H9 (cell line): ENCODE results near the gene USH2A. TPM values are rescaled to one million over a fixed set of nuclear protein-coding genes. Genes with fewer than 3 reads are reported as not detected.

Experiments used
- DNase-seq: peaks from one replicate; pipeline ENCODE4 v3.0.0-alpha.2; 2017
- H2AFZ ChIP-seq: one replicate; pipeline ENCODE4 v1.6.1; 2013; ENCODE audit warnings: mild to moderate bottlenecking, low read length, control low read depth, moderate library complexity
- H2AK5ac ChIP-seq: 2 replicates; pipeline ENCODE4 v1.6.1; 2013; ENCODE audit warnings: low read length, control low read depth, mixed read lengths; ENCODE audit not compliant: insufficient read length
- H2BK120ac ChIP-seq: one replicate; pipeline ENCODE4 v1.6.1; 2013; ENCODE audit warnings: low read depth, mild to moderate bottlenecking, low read length, control low read depth, inconsistent platforms; ENCODE audit not compliant: poor library complexity, severe bottlenecking
- H2BK12ac ChIP-seq: 2 replicates; pipeline ENCODE4 v1.6.1; 2013; ENCODE audit warnings: low read length, control low read depth, mixed read lengths, low read depth; ENCODE audit not compliant: insufficient read length
- H2BK15ac ChIP-seq: 2 replicates; pipeline ENCODE4 v1.6.1; 2013; ENCODE audit warnings: low read depth, low read length, control low read depth
- H2BK20ac ChIP-seq: one replicate; pipeline ENCODE4 v1.6.1; 2013; ENCODE audit warnings: low read depth, mild to moderate bottlenecking, low read length, control low read depth, inconsistent platforms; ENCODE audit not compliant: poor library complexity, severe bottlenecking
- H2BK5ac ChIP-seq: 2 replicates; pipeline ENCODE4 v1.6.1; 2013; ENCODE audit warnings: low read length, control low read depth, mixed read lengths; ENCODE audit not compliant: insufficient read length
- H3K14ac ChIP-seq: 2 replicates; pipeline ENCODE4 v1.6.1; 2013; ENCODE audit warnings: low read length, control low read depth; ENCODE audit not compliant: insufficient read depth
- H3K18ac ChIP-seq: 2 replicates; pipeline ENCODE4 v1.6.1; 2013; ENCODE audit warnings: low read depth, mild to moderate bottlenecking, mixed read lengths, low read length, control low read depth; ENCODE audit not compliant: insufficient read length
- H3K23ac ChIP-seq: 2 replicates; pipeline ENCODE4 v1.6.1; 2013; ENCODE audit warnings: low read length, control low read depth, mixed read lengths, low read depth; ENCODE audit not compliant: insufficient read length
- H3K23me2 ChIP-seq: 2 replicates; pipeline ENCODE4 v1.6.1; 2013; ENCODE audit warnings: low read depth, mild to moderate bottlenecking, mixed read lengths, low read length, control low read depth; ENCODE audit not compliant: insufficient read length, poor library complexity, severe bottlenecking
- H3K27ac ChIP-seq: 2 replicates; pipeline ENCODE4 v1.5.1; 2013; ENCODE audit warnings: low read length, control low read depth, mixed read lengths, low read depth; ENCODE audit not compliant: insufficient read length
- H3K27me3 ChIP-seq: 2 replicates; pipeline ENCODE4 v1.6.1; 2013; ENCODE audit warnings: low read length, control low read depth, inconsistent platforms; ENCODE audit not compliant: insufficient read depth
- H3K4ac ChIP-seq: 2 replicates; pipeline ENCODE4 v1.6.1; 2013; ENCODE audit warnings: low read depth, mild to moderate bottlenecking, control low read depth, inconsistent platforms, low read length, moderate library complexity
- H3K4me1 ChIP-seq: 2 replicates; pipeline ENCODE4 v1.6.1; 2013; ENCODE audit warnings: low read length, control low read depth, inconsistent platforms; ENCODE audit not compliant: insufficient read depth
- H3K4me2 ChIP-seq: 2 replicates; pipeline ENCODE4 v1.6.1; 2013; ENCODE audit warnings: low read length, control low read depth, mixed read lengths; ENCODE audit not compliant: insufficient read length, insufficient read depth
- H3K56ac ChIP-seq: 2 replicates; pipeline ENCODE4 v1.6.1; 2013; ENCODE audit warnings: low read depth, mild to moderate bottlenecking, mixed read lengths, low read length, control low read depth; ENCODE audit not compliant: insufficient read length
- H3K79me1 ChIP-seq: 2 replicates; pipeline ENCODE4 v1.6.1; 2013; ENCODE audit warnings: low read depth, mild to moderate bottlenecking, moderate library complexity, low read length, control low read depth, inconsistent platforms; ENCODE audit not compliant: insufficient read depth, poor library complexity, severe bottlenecking
- H3K79me2 ChIP-seq: 2 replicates; pipeline ENCODE4 v1.6.1; 2013; ENCODE audit warnings: low read length, control low read depth, inconsistent platforms; ENCODE audit not compliant: insufficient read depth
- H3K9ac ChIP-seq: 2 replicates; pipeline ENCODE4 v1.6.1; 2013; ENCODE audit warnings: low read length, control low read depth, mixed read lengths; ENCODE audit not compliant: insufficient read length; ENCODE audit errors: extremely low read depth
- H3K9me3 ChIP-seq: one replicate; pipeline ENCODE4 v1.6.1; 2013; ENCODE audit warnings: low read depth, low read length, inconsistent platforms; ENCODE audit not compliant: control insufficient read depth
- H3T11ph ChIP-seq: one replicate; pipeline ENCODE4 v1.6.1; 2013; ENCODE audit warnings: mild to moderate bottlenecking, low read length, control low read depth, inconsistent platforms
- H4K20me1 ChIP-seq: one replicate; pipeline ENCODE4 v1.6.1; 2013; ENCODE audit not compliant: control insufficient read depth, insufficient read length, insufficient read depth
- H4K5ac ChIP-seq: 2 replicates; pipeline ENCODE4 v1.6.1; 2013; ENCODE audit warnings: low read depth, mild to moderate bottlenecking, mixed read lengths, low read length, control low read depth; ENCODE audit not compliant: insufficient read length
- H4K8ac ChIP-seq: replicated peaks from 2 replicates; pipeline ENCODE4 v1.6.1; 2013; ENCODE audit warnings: low read length, control low read depth, mixed read lengths, low read depth; ENCODE audit not compliant: insufficient read length
- H4K91ac ChIP-seq: 2 replicates; pipeline ENCODE4 v1.6.1; 2013; ENCODE audit warnings: low read depth, mild to moderate bottlenecking, moderate library complexity, mixed read lengths, low read length, control low read depth; ENCODE audit not compliant: insufficient read length
- H3K27ac Mint-ChIP-seq, 3 experiments: 2 replicates in 2 of 3; 3 replicates in 1 of 3; pipeline ENCODE4 v1.8.0; 2020 to 2021; ENCODE audit warnings: mixed read lengths in 3 of 3, mild to moderate bottlenecking in 1 of 3, moderate library complexity in 1 of 3
- H3K27me3 Mint-ChIP-seq: 2 replicates; pipeline ENCODE4 v1.8.0; 2021; ENCODE audit warnings: low read depth, mild to moderate bottlenecking, moderate library complexity, mixed read lengths
- H3K36me3 Mint-ChIP-seq, 3 experiments: 2 replicates in 2 of 3; 3 replicates in 1 of 3; pipeline ENCODE4 v1.8.0; 2020 to 2021; ENCODE audit warnings: low read depth in 3 of 3, mixed read lengths in 3 of 3; ENCODE audit not compliant: insufficient read depth in 1 of 3
- H3K4me1 Mint-ChIP-seq, 2 experiments: 2 replicates each; pipeline ENCODE4 v1.8.0; 2020; ENCODE audit warnings: mixed read lengths in 2 of 2
- H3K4me3 Mint-ChIP-seq, 2 experiments: 2 replicates in 1 of 2; 3 replicates in 1 of 2; pipeline ENCODE4 v1.8.0; 2020 to 2021; ENCODE audit warnings: mild to moderate bottlenecking in 2 of 2, mixed read lengths in 2 of 2, moderate library complexity in 1 of 2
- H3K9me3 Mint-ChIP-seq, 2 experiments: 2 replicates in 1 of 2; 3 replicates in 1 of 2; pipeline ENCODE4 v1.8.0; 2020; ENCODE audit warnings: mild to moderate bottlenecking in 2 of 2, mixed read lengths in 2 of 2, moderate library complexity in 1 of 2
- CTCF ChIP-seq: fragments of 200-600 bp; sonication (generic); conservative IDR thresholded peaks from 3 replicates; pipeline ENCODE4 v1.8.0; 2021; ENCODE audit warnings: antibody characterized with exemption, mild to moderate bottlenecking
- whole genome bisulfite sequencing: extraction: QIAGEN DNeasy Blood & Tissue Kit; methylation state at CpG from one replicate; pipeline ENCODE4 v1.1.7; 2013; ENCODE audit warnings: missing lambda C conversion rate, low lambda C conversion rate, mixed read lengths; ENCODE audit not compliant: insufficient read length; ENCODE audit errors: extremely low coverage; 5-methylcytosine and 5-hydroxymethylcytosine counted together
- total RNA-seq: library from RNA; stranded (reverse); gene quantifications from 2 replicates; pipeline ENCODE4 v1.2.1, GENCODE V29; 2021

USH2A gene
- total RNA-seq, 1 experiment from 2014 or later, result 0.11 TPM

DNA sequence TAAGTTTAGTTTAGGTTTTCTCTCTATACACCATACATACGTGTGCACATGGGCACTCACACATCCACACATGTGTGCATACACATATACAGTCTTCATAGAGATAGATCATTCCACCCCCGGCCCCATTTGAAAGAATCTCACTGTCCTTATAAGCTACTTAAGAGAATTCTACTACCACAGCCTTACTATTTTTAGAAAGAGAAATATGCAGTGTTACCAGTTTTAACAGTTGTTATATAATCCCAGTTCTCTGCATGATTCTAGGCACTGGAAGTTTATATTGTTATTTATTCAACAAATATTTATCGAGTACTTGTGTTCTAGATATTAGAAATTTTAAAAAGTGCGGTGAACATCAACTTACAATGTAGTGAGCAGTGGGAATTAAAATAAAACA, 814.6 kb downstream of the USH2A start:
- Mint-ChIP-seq H3K36me3 (peaks cover 22 to 47% (median 36%) of the 10 kb centered on the region in 3 experiments), H3K9me3 (peaks cover 0 to 5% of the 10 kb centered on the region in 2 experiments; a peak in 1 of 5 replicates), H3K27ac (no peak overlapping the region), H3K27me3 (no peaks in the 10 kb centered on the region), H3K4me1 (peaks cover 14 to 22% of the 10 kb centered on the region in 2 experiments), H3K4me3 (no peak overlapping the region)
- Histone ChIP-seq H3K4ac (no peak overlapping the region), H3K4me1 (no peaks in the 10 kb centered on the region), H3K27ac (no peak overlapping the region), H3K79me2 (no peaks in the 10 kb centered on the region; the same call in 1 of the 2 replicates), H4K8ac (no peak overlapping the region), H4K91ac (no peak overlapping the region), H2BK20ac (no peak overlapping the region), H3T11ph (no peak overlapping the region), H3K4me2 (no peak overlapping the region), H3K14ac (no peak overlapping the region), H3K79me1 (no peaks in the 10 kb centered on the region), H3K56ac (no peak overlapping the region), H3K18ac (no peak overlapping the region), H2BK120ac (no peak overlapping the region), H2BK12ac (no peak overlapping the region), H2BK5ac (no peak overlapping the region), H2BK15ac (no peak overlapping the region), H4K5ac (no peak overlapping the region), H2AK5ac (no peak overlapping the region), H3K23ac (no peak overlapping the region), H3K23me2 (no peaks in the 10 kb centered on the region), H3K9ac (no peak overlapping the region), H4K20me1 (no peaks in the 10 kb centered on the region), H3K27me3 (no peaks in the 10 kb centered on the region), H3K9me3 (no peaks in the 10 kb centered on the region), H2AFZ (no peak overlapping the region)
- no CpG with 5 or more reads among the region's 4 CpGs for WGBS
- no peak for DNase-seq
- no peak for TF ChIP-seq CTCF
